Activated T-cell treated with anti-CD3 and anti-CD28 coated beads, Interleukin-2, amount 50 U/mL, for 72 hours (primary cell): ENCODE results near the gene NPBWR2. TPM values are rescaled to one million over a fixed set of nuclear protein-coding genes. Genes with fewer than 3 reads are reported as not detected.
A peak's percentile ranks its signal among the peaks of the same experiment; 100 is the strongest.
"Not testable (repeated sequence)": the region's sequence is repeated elsewhere in the genome, so short reads cannot be mapped to it uniquely, and the experiment has no call there.

Experiments
- ATAC-seq, 2 donors: fragments of 150-1000 bp; cut with Tn5 transposase; replicated peaks in 1 of 2; 2 replicates each; pipeline ENCODE4 v1.10.0; 2021; ENCODE audit warnings: moderate library complexity in 2 of 2, mild to moderate bottlenecking in 1 of 2
- DNase-seq, 2 donors: peaks; one replicate each; pipeline ENCODE4 v3.0.0; 2021 to 2022; ENCODE audit warnings: mixed read lengths in 1 of 2
- H3K27ac Mint-ChIP-seq: one replicate; pipeline ENCODE4 v1.8.0; 2022; ENCODE audit warnings: mild to moderate bottlenecking, moderate library complexity, mixed read lengths
- H3K27me3 Mint-ChIP-seq: one replicate; pipeline ENCODE4 v1.8.0; 2022; ENCODE audit warnings: low read depth, mixed read lengths
- H3K36me3 Mint-ChIP-seq, 2 donors: one replicate each; pipeline ENCODE4 v1.8.0; 2022; ENCODE audit warnings: mixed read lengths in 2 of 2, mild to moderate bottlenecking in 1 of 2; ENCODE audit not compliant: insufficient read depth in 2 of 2
- H3K4me1 Mint-ChIP-seq: one replicate; pipeline ENCODE4 v1.8.0; 2022; ENCODE audit warnings: low read depth, mixed read lengths
- H3K4me3 Mint-ChIP-seq, 2 donors: one replicate each; pipeline ENCODE4 v1.8.0; 2022; ENCODE audit warnings: mild to moderate bottlenecking in 2 of 2, mixed read lengths in 2 of 2, moderate library complexity in 2 of 2
- H3K9me3 Mint-ChIP-seq, 2 donors: one replicate each; pipeline ENCODE4 v1.8.0; 2022; ENCODE audit warnings: mixed read lengths in 2 of 2
- total RNA-seq, 2 donors: library from RNA; stranded (reverse); gene quantifications; one replicate each; pipeline ENCODE4 v1.2.3, GENCODE V29; 2022

NPBWR2 gene
- total RNA-seq, 2 donors from 2014 or later = not detected

DNA sequence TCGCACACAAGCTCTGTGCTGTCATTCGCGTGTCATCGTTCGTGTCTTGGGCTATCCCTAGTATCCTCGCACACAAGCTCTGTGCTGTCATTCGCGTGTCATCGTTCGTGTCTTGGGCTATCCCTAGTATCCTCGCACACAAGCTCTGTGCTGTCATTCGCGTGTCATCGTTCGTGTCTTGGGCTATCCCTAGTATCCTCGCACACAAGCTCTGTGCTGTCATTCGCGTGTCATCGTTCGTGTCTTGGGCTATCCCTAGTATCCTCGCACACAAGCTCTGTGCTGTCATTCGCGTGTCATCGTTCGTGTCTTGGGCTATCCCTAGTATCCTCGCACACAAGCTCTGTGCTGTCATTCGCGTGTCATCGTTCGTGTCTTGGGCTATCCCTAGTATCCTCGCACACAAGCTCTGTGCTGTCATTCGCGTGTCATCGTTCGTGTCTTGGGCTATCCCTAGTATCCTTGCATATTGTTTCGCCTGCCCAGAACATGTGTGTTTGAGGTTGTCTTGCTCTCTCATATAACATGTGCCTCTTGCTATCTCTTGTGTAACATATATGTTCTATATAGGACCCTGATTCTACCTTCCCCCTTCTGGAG, 20.0 kb downstream of the NPBWR2 start:
- not testable (repeated sequence) for H3K27ac Mint-ChIP-seq, H3K4me3 Mint-ChIP-seq, DNase-seq, H3K9me3 Mint-ChIP-seq, ATAC-seq, H3K36me3 Mint-ChIP-seq, H3K27me3 Mint-ChIP-seq
- peaks cover 15% of the 10 kb centered on the region for H3K4me1 Mint-ChIP-seq

DNA sequence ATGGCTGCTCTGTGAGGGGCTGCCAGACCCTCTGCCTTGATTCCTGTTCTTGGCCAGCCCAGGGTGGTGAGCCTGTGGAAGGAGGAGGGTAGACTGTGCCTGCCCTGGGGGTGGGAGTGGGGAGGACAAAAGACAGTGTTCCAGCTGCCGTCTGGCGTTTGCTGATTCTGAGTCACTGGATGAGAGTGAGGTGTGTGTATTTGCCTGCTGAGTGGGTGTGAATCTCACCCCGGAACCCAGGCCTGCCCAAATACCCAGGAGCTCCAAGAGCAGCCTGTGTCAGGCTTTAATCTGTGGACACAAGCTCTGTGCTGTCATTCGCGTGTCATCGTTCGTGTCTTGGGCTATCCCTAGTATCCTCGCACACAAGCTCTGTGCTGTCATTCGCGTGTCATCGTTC, 20.6 kb downstream of the NPBWR2 start:
- DNase-seq = no peak
- H3K36me3 Mint-ChIP-seq = peaks cover 0 to 1% of the 10 kb centered on the region in 2 donors
- peaks cover 21% of the 10 kb centered on the region for H3K4me1 Mint-ChIP-seq
- H3K27ac Mint-ChIP-seq = no peak overlapping the region
- H3K27me3 Mint-ChIP-seq = peaks cover 6% of the 10 kb centered on the region
- no peak for ATAC-seq
- H3K4me3 Mint-ChIP-seq = no peak overlapping the region
- peaks cover 2% of the 10 kb centered on the region in 2 donors for H3K9me3 Mint-ChIP-seq

DNA sequence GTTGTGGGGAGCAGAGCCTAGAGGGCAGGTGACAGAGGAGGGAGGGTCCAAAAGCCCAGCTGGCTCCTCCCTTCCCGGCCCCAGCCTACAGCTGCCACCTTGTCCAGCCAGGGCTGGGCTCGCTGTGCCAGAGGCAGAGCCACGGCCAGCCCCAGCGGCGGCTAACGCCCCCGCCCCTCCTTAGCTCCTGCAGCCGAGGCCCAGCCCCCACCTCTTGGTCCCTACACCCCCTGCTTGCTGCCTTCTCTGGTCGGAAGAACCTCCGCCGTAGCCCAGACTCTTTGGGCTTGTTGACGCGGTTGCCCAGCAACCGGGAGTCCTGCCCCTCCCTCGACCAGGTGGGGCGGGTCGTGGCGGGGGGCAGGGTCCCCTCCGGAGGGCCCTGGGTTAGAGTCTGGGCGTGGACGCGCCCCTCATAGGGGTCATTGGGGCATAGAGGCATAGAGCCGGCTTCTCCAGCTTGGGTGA, 22.6 kb downstream of the NPBWR2 start:
- no peak for ATAC-seq
- Mint-ChIP-seq H3K9me3 (peaks cover 2% of the 10 kb centered on the region in 2 donors), H3K27me3 (peaks cover 6% of the 10 kb centered on the region), H3K36me3 (peaks cover 0 to 1% of the 10 kb centered on the region in 2 donors), H3K27ac (no peak overlapping the region), H3K4me3 (peak overlapping the region; percentile 87 to 91), H3K4me1 (peaks cover 24% of the 10 kb centered on the region)
- DNase-seq = no peak

DNA sequence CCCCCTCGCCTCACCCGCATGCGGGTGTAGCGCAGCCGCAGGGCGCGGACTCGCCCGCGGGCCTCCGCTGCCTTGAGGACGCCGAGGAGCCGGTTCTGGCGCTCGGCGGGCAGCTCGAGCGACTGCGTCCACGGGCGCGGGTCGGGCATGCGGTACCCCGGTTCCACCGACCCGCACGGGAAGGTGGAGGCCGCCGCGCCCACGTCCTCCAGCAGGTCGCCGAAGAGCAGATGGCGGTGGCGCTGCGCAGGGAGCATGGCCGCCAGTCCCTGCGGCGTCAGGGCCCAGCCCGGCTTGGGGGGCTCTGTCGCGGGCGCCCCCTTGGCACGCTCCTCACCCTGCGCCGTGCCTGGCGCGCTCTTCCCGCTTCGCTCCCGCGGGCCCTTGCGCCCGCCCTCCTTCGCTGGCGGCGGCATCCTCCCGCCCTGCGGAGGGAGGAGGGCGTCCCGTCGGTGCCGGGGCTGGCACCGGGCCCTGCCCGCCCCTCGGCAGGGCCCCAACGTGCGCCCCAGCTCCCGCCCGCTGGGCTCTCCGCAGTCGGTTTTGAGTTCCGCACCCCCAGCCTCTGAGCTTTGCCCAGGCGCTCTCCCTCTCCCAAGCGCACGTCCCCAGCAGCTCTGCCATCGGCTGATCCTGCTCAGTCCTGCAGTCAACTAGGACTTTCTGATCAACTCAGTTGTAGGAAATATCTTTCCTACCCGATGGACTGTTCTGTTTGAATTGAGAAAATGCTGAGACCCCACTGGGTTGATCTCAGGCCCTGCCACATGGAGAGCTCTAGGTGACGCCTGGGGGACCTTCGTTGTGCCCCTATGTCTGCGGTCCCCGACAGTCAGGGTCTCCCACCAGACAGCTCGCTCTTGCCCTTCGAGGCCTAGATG, 23.3 kb downstream of the NPBWR2 start, which contains the start of gene LKAAEAR1:
Gene LKAAEAR1 (minus strand): TSS at position 595 of the 881 bp plus-strand sequence. CDS start 179 bp downstream, at position 416.
- Mint-ChIP-seq H3K27me3 (peaks cover 6% of the 10 kb centered on the region), H3K27ac (peak within 1 kb of the TSS; percentile 15), H3K36me3 (peaks cover 0 to 1% of the 10 kb centered on the region in 2 donors), H3K4me3 (peak within 1 kb of the TSS; percentile 87 to 91), H3K9me3 (peaks cover 2% of the 10 kb centered on the region in 2 donors), H3K4me1 (peaks cover 26% of the 10 kb centered on the region)
- DNase-seq (no peak), ATAC-seq (peak in 1 of 2 donors; percentile 2)

DNA sequence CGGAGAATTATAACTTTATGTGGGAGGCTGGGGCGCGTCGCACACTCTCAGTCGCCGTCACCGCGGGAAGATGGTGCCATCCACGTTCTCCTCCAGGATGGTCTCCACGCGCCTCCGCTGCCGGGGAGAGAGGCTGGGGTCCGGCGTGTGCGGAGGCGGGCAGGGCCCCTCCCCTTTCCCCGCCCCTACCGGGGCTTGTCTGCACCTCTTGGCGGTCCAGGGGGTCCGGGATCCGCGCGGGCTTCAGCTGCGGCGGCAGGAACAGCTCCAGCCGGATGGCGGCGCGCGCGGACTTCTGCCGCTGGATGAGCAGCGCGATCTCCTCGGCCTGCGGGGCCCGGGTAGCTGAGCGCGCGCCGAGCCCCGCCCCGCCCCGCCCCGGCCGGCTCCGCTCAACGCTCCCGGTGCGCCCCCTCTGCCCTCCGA, 24.0 kb downstream of the NPBWR2 start:
- Mint-ChIP-seq H3K4me3 (peak overlapping the region; percentile 78 to 88), H3K27ac (no peak overlapping the region)

DNA sequence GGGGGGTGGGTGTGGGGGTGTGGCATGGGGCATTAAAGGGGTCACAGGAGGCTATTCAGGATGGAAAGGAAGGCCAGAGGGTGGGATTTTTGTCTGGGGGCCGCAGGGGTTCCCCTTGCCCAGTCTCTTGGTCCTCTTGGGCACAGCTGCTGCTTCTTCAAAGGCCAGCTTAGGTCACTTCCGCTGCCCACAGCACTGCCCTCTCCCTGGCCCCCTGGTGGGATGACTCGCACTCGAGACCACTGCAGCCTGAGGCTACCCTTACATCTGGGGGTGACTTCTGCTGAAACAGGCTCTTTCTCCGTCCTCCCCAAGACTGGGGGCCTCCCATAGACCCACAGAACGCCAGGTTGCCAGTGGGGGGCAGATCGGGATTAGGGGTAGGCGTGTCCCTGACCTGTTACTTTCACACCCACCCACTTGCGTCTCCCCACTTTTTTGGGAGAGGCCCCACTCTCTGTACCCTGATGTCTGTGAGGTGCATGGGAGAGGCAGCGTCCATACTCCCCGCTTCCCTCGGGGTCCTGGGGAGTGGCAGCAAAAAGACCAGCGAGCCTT, 24.5 kb downstream of the NPBWR2 start:
- H3K4me1 Mint-ChIP-seq = peaks cover 35% of the 10 kb centered on the region
- no peak for DNase-seq
- H3K36me3 Mint-ChIP-seq = peaks cover 0 to 1% of the 10 kb centered on the region in 2 donors
- no peak overlapping the region for H3K27ac Mint-ChIP-seq
- H3K4me3 Mint-ChIP-seq = peak overlapping the region; percentile 78 to 88
- ATAC-seq = no peak
- peaks cover 6% of the 10 kb centered on the region for H3K27me3 Mint-ChIP-seq
- peaks cover 2% of the 10 kb centered on the region in 2 donors for H3K9me3 Mint-ChIP-seq

More for the DNA sequence above, 24.0 kb downstream of the NPBWR2 start:
- peaks cover 6% of the 10 kb centered on the region for H3K27me3 Mint-ChIP-seq
- DNase-seq = peak; percentile 81 to 82
- peak; percentile 54 to 61 for ATAC-seq
- peaks cover 2% of the 10 kb centered on the region in 2 donors for H3K9me3 Mint-ChIP-seq
- peaks cover 33% of the 10 kb centered on the region for H3K4me1 Mint-ChIP-seq
- peaks cover 0 to 1% of the 10 kb centered on the region in 2 donors for H3K36me3 Mint-ChIP-seq

DNA sequence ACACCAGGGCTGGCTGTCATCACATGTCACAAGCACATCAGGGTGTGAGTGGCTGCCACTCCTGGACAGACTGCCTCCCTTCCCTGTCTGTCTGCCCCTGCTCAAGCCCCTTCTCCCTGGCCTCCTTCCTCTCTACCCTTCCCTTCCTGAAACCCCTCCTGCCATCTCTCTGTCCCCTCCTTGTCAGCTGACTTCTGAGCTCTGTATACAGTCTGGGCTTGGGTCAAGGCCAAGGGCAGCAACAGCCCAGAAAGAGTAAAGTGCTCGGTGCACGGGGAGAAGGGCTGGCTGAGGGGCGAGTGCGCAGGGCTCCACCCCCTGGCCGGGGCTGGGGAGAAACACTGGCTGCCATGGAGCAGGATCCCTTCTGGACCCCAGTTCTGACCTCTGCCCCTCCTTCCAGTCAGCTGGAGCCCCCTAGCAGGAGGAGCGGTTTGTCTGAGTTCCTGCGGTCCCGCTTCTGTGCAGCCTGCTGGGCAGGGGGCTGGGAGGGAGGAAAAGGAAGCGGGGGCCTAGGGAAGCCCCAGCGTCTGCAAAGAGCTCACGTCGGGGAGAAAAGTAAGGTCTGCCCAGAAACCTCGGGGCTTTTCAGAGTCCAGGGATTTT, 25.1 kb downstream of the NPBWR2 start:
- peaks cover 40% of the 10 kb centered on the region for H3K4me1 Mint-ChIP-seq

DNA sequence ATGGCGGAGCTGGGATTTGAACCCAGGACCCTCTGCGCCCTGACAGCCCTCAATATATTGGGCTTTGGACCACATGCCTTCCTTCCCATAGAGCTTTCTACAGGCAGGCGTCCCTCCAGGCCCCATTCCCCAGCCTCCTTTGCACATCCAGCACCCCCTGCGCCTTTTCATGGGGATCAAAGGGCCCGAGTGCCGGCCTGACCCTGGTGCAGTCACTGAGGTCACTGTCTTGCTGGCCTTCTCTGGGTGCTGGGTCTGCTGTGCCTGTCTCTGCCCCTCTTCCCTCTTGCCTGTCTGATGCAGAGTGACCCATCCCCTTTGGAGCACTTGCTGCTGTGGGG, 25.8 kb downstream of the NPBWR2 start:
- Mint-ChIP-seq H3K4me1 (peaks cover 40% of the 10 kb centered on the region), H3K27ac (peak overlapping the region; percentile 68), H3K27me3 (peaks cover 6% of the 10 kb centered on the region), H3K36me3 (no peaks in the 10 kb centered on the region), H3K9me3 (peaks cover 0 to under 1% of the 10 kb centered on the region in 2 donors), H3K4me3 (peak overlapping the region in 1 of 2 donors; percentile 53)
- DNase-seq (no peak), ATAC-seq (no peak)

More for the DNA sequence above, 25.1 kb downstream of the NPBWR2 start:
- Mint-ChIP-seq H3K27ac (no peak overlapping the region), H3K27me3 (peaks cover 6% of the 10 kb centered on the region), H3K36me3 (no peaks in the 10 kb centered on the region), H3K4me3 (peak overlapping the region; percentile 78 to 88), H3K9me3 (peaks cover 0 to 2% of the 10 kb centered on the region in 2 donors)
- no peak for ATAC-seq
- DNase-seq = no peak

DNA sequence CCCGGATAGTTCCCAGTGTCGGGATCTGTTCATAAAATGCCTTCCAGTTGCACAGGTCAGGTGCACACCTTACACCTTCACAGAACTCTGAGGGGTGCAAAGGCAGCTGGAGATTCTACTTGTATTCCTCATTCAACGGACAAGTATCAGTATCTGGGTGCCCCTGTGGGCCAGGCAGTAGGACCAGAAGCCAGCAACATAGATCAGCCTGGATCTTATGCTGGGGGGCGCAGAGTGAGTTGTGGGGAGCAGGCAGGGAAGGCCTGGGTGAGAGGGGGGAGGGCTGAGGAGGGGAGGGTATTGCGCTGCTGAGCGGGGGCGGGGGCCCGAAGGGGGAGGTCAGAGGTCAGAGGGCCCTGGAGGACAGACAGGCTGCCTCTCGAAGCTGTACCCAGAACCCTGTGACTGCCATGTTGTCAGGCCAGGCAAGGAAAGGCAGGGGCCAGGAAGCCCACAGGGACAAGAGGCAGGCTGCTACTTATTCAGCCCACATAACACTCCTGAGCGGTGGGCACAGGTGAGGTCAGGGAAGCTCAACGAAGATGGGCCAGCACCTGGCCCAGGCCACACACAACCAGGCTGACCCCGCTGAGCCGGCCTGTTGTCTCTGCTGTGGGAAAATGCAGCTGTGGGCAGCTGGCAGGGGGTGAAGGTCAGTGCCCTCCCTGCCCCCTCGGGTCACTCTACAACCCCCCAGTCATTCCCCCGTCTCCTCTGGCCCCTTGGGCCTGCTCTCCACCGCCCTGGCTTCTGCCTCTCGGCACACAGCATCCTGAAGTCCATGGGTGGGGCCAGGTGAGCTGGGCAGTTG, 26.3 kb downstream of the NPBWR2 start:
- Mint-ChIP-seq H3K36me3 (no peaks in the 10 kb centered on the region), H3K4me1 (peaks cover 42% of the 10 kb centered on the region), H3K27ac (no peak overlapping the region), H3K9me3 (no peaks in the 10 kb centered on the region), H3K4me3 (peak overlapping the region; percentile 75 to 78), H3K27me3 (peaks cover 6% of the 10 kb centered on the region)
- ATAC-seq (no peak), DNase-seq (no peak)

DNA sequence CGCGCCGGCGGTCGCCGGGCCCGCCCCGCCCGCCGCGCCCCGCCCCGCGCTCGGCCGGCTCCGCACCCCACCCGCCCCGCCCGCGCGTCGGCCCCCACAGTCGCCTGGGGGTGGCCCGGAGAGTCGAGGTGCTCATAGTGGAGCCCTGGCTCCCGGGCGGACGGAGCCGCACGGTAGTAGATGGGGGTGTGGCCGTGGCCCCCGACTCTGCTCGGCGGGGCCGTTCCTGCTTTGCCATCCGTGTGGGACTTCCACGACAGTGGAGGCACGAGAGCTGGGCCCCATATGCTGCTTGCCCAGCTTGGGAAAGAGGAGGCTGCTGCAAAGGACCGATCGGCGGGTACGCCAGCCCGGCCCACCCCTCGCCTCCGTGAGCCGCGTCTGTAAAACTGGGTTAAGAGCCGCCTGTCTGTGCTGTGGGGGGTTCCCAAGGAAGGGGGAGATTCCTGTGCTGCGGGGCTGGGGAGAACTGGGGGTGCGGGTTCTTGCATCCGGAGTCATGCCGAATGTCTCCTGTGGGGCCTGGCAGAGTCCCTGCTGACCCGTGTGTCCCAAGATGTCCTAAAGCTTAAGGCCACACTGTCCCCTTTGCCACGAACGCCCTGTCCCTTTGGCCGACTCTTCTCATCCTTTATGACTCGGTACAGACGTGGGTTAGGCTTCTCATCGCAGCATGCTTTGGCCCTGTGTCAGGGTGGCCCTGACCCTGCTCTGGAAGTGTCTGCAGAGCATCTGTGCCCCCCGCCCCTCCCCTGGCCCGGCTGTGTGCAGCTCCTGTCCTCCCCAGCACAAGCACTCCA, 27.2 kb downstream of the NPBWR2 start, which contains the start of gene OPRL1:
Gene OPRL1 (plus strand): TSS at position 70 of the 800 bp plus-strand sequence. CDS start 12,639 bp downstream, outside the sequence.
- DNase-seq = peak in 1 of 2 donors; percentile 48
- peak within 1 kb of the TSS; percentile 94 to 95 for H3K4me3 Mint-ChIP-seq
- no peaks in the 10 kb centered on the region for H3K9me3 Mint-ChIP-seq
- H3K27me3 Mint-ChIP-seq = peaks cover 6% of the 10 kb centered on the region
- H3K27ac Mint-ChIP-seq = peak within 1 kb of the TSS; percentile 44
- H3K36me3 Mint-ChIP-seq = no peaks in the 10 kb centered on the region
- ATAC-seq = peak; percentile 7 to 53
- peaks cover 44% of the 10 kb centered on the region for H3K4me1 Mint-ChIP-seq

DNA sequence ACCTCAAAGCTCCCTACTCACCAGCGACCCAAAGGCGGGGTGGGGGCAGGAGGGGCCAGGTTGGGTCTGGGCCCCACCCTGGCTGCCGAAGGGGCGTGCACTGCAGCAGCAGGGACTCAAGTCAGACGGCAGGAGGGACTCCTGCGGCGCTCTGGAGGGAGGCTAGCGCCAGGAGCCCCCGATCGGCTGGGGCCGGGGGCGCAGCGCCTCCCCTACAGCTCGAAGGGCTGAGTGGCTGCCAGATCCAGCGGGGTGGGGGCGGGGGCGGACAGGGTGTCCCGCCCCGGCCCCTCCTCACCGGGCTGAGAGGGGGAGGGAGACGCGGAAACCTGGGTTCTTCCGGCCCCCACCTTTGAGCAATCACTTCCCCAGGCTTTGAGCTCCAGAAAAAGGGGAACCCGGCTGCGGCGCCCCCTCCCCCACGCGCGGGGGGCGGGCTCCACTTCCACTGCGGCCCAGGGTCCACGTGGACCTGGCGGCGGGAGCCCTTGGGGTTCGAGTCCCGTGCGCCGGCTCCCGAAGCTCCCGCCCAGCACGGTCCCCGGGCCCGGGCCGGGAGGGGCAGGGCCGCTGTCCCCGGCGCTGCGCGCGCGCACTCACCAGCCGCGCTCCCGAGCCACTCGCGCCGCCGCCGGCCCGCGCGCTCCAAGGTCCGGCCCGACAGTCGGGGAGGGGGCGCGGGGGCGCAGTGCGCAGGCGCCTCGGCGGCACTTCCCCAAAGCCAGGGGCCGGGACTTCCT, 27.9 kb downstream of the NPBWR2 start, which contains the start of gene RGS19:
Gene RGS19 (minus strand): TSS at position 246 of the 740 bp plus-strand sequence. CDS start 2,632 bp downstream, outside the sequence.
- no peaks in the 10 kb centered on the region for H3K36me3 Mint-ChIP-seq
- H3K27me3 Mint-ChIP-seq = peaks cover 4% of the 10 kb centered on the region
- H3K4me1 Mint-ChIP-seq = peaks cover 43% of the 10 kb centered on the region
- DNase-seq (peak; percentile 67 to 77), ATAC-seq (peak; percentile 16 to 60)
- peak within 1 kb of the TSS; percentile 94 to 95 for H3K4me3 Mint-ChIP-seq
- H3K27ac Mint-ChIP-seq = peak within 1 kb of the TSS; percentile 44
- no peaks in the 10 kb centered on the region for H3K9me3 Mint-ChIP-seq
